HCT116 (cell line): ENCODE results near the gene DCLK3.

Experiments used
- EZH2 ChIP-seq: fragments of 200-600 bp; sonication (generic); IDR thresholded peaks from 2 replicates; pipeline ENCODE4 v1.6.1; 2017; ENCODE audit warnings: antibody characterized with exemption, mixed run types
- EZH2phosphoT487 ChIP-seq: fragments of 200-600 bp; IDR thresholded peaks from 2 replicates; pipeline ENCODE4 v1.6.1; 2018; ENCODE audit warnings: antibody characterized with exemption, borderline replicate concordance
- POLR2A ChIP-seq: IDR thresholded peaks from 2 replicates; pipeline ENCODE4 v1.7.0; 2011; ENCODE audit warnings: borderline replicate concordance; ENCODE audit not compliant: insufficient read depth, insufficient read length; ENCODE audit errors: extremely low read depth
- POLR2AphosphoS5 ChIP-seq: IDR thresholded peaks from 2 replicates; pipeline ENCODE4 v1.6.1; 2011; ENCODE audit warnings: mild to moderate bottlenecking, low read depth, low read length, moderate library complexity
- RAD21 ChIP-seq: IDR thresholded peaks from 2 replicates; pipeline ENCODE4 v1.6.1; 2012; ENCODE audit warnings: low read depth, mild to moderate bottlenecking
- SIN3A ChIP-seq: IDR thresholded peaks from 2 replicates; pipeline ENCODE4 v1.6.1; 2012; ENCODE audit warnings: low read depth
- ZNF274 ChIP-seq: fragments of 200-500 bp; sonication (Bioruptor generic); IDR thresholded peaks from 2 replicates; pipeline ENCODE4 v1.6.1; 2014; ENCODE audit warnings: mild to moderate bottlenecking, low read depth, low read length, inconsistent platforms
- TF ChIP-seq, protein P1 (sequence below), 3 experiments: fragments of 200-600 bp in 1 of 3; sonication (generic) in 1 of 3; IDR thresholded peaks in 2 of 3; conservative IDR thresholded peaks in 1 of 3; 2 replicates each; pipeline ENCODE4 v1.5.1; 2012 to 2017; ENCODE audit warnings: low read depth in 2 of 3, low read length in 2 of 3, antibody characterized with exemption in 1 of 3, borderline replicate concordance in 1 of 3, control low read depth in 1 of 3, mild to moderate bottlenecking in 1 of 3, mixed read lengths in 1 of 3, mixed run types in 1 of 3, moderate library complexity in 1 of 3; ENCODE audit not compliant: insufficient read depth in 1 of 3
- TF ChIP-seq, protein P2 (sequence below): IDR thresholded peaks from 2 replicates; pipeline ENCODE4 v1.6.1; 2012
- TF ChIP-seq, protein P3 (sequence below): IDR thresholded peaks from 2 replicates; pipeline ENCODE4 v1.6.1; 2012; ENCODE audit warnings: low read depth

DNA sequence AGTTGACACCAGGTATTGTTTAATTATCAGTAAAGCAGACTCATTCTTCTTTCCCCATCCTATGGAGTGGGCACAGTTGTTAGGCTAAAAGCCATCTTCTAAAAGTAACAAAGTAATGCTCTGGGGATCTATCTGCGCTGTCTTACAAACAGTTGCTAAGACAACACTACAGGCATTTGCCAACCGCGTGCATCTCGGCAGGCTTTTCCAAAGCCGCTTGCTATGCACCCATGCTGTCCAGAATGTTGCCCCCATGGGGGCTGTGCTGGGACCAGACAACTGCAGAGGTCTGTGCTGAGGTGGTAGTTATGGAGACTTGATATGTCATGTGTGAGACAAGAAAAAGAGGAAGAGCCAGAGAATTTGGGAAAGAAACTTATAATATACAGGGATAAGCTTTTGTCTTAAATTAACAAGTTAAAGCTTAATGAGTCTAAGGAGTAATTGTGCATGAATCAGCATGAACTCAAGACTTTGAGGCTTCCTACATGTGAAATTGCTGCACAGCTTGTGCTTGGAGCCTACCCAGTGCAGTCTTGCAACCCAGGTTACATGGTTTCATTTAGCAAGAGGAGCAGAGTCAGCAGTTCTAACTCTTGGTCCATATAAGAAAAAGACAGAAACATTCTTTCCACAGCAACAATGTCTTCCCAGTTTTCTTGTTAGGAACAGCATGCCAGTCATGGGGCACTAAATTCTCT lies 38.9 kb upstream of the DCLK3 start:
- TF ChIP-seq POLR2A (no peak), EZH2phosphoT487 (no peak), EZH2 (no peak), RAD21 (no peak), SIN3A (no peak), POLR2AphosphoS5 (no peak), ZNF274 (no peak)
- TF ChIP-seq, protein P1, sequence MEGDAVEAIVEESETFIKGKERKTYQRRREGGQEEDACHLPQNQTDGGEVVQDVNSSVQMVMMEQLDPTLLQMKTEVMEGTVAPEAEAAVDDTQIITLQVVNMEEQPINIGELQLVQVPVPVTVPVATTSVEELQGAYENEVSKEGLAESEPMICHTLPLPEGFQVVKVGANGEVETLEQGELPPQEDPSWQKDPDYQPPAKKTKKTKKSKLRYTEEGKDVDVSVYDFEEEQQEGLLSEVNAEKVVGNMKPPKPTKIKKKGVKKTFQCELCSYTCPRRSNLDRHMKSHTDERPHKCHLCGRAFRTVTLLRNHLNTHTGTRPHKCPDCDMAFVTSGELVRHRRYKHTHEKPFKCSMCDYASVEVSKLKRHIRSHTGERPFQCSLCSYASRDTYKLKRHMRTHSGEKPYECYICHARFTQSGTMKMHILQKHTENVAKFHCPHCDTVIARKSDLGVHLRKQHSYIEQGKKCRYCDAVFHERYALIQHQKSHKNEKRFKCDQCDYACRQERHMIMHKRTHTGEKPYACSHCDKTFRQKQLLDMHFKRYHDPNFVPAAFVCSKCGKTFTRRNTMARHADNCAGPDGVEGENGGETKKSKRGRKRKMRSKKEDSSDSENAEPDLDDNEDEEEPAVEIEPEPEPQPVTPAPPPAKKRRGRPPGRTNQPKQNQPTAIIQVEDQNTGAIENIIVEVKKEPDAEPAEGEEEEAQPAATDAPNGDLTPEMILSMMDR (IDR thresholded peaks at IDR 0.05 in 2 of 3, conservative IDR thresholded peaks at IDR 0.05 in 1 of 3; ENCODE audit: borderline replicate concordance in 1 of 3, insufficient read depth in 1 of 3, low read depth in 2 of 3, low read length in 2 of 3), result no peak
- TF ChIP-seq, protein P2, sequence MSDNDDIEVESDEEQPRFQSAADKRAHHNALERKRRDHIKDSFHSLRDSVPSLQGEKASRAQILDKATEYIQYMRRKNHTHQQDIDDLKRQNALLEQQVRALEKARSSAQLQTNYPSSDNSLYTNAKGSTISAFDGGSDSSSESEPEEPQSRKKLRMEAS, result no peak
- TF ChIP-seq, protein P3, sequence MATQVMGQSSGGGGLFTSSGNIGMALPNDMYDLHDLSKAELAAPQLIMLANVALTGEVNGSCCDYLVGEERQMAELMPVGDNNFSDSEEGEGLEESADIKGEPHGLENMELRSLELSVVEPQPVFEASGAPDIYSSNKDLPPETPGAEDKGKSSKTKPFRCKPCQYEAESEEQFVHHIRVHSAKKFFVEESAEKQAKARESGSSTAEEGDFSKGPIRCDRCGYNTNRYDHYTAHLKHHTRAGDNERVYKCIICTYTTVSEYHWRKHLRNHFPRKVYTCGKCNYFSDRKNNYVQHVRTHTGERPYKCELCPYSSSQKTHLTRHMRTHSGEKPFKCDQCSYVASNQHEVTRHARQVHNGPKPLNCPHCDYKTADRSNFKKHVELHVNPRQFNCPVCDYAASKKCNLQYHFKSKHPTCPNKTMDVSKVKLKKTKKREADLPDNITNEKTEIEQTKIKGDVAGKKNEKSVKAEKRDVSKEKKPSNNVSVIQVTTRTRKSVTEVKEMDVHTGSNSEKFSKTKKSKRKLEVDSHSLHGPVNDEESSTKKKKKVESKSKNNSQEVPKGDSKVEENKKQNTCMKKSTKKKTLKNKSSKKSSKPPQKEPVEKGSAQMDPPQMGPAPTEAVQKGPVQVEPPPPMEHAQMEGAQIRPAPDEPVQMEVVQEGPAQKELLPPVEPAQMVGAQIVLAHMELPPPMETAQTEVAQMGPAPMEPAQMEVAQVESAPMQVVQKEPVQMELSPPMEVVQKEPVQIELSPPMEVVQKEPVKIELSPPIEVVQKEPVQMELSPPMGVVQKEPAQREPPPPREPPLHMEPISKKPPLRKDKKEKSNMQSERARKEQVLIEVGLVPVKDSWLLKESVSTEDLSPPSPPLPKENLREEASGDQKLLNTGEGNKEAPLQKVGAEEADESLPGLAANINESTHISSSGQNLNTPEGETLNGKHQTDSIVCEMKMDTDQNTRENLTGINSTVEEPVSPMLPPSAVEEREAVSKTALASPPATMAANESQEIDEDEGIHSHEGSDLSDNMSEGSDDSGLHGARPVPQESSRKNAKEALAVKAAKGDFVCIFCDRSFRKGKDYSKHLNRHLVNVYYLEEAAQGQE, result no peak
